Neural cell (in vitro differentiated cells): ENCODE data around the gene CRIP3.

ENCODE experiments used
- EP300 ChIP-seq: fragments of 450-650 bp; conservative IDR thresholded peaks from 2 replicates; pipeline ENCODE4 v1.6.1; 2014; ENCODE audit warnings: antibody characterized with exemption, mild to moderate bottlenecking, moderate library complexity; ENCODE audit not compliant: poor library complexity, severe bottlenecking
- EZH2 ChIP-seq: fragments of 200-600, 300-800 bp; shearing (Covaris generic), sonication (generic); IDR thresholded peaks from 2 replicates; pipeline ENCODE4 v1.6.1; 2014; ENCODE audit warnings: antibody characterized with exemption, low read length, borderline replicate concordance, mild to moderate bottlenecking; ENCODE audit not compliant: insufficient read depth, poor library complexity, severe bottlenecking
- MXI1 ChIP-seq: fragments of 450-650 bp; conservative IDR thresholded peaks from 2 replicates; pipeline ENCODE4 v1.6.1; 2014; ENCODE audit warnings: antibody characterized with exemption, mild to moderate bottlenecking; ENCODE audit not compliant: poor library complexity, severe bottlenecking
- POLR2AphosphoS5 ChIP-seq: IDR thresholded peaks from 2 replicates; pipeline ENCODE4 v1.6.1; 2012
- RAD21 ChIP-seq: fragments of 450-650 bp; conservative IDR thresholded peaks from 2 replicates; pipeline ENCODE4 v1.6.1; 2014; ENCODE audit warnings: antibody characterized with exemption, mild to moderate bottlenecking, moderate library complexity
- SMC3 ChIP-seq: fragments of 450-650 bp; conservative IDR thresholded peaks from 2 replicates; pipeline ENCODE4 v1.6.1; 2014; ENCODE audit warnings: antibody characterized with exemption, mild to moderate bottlenecking, moderate library complexity; ENCODE audit not compliant: poor library complexity
- TF ChIP-seq, protein P1 (sequence below): fragments of 450-650 bp; IDR thresholded peaks from 2 replicates; pipeline ENCODE4 v1.5.1; 2014; ENCODE audit warnings: antibody characterized with exemption, mild to moderate bottlenecking, moderate library complexity; ENCODE audit not compliant: poor library complexity, severe bottlenecking

DNA sequence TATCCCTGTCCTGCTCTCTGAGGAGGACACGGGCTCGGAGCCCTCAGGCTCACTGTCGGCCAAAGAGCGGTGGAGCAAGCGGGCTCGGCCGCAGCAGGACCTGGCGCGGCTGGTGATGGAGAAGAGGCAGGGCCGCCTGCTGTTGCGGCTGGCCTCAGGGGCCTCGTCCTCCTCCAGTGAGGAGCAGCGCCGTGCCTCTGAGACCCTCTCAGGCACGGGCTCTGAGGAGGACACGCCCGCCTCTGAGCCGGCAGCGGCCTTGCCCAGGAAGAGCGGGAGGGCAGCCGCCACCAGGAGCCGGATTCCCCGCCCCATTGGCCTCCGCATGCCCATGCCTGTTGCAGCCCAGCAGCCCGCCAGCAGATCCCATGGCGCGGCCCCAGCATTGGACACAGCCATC lies 24.7 kb downstream of the CRIP3 start:
- TF ChIP-seq, protein P1, sequence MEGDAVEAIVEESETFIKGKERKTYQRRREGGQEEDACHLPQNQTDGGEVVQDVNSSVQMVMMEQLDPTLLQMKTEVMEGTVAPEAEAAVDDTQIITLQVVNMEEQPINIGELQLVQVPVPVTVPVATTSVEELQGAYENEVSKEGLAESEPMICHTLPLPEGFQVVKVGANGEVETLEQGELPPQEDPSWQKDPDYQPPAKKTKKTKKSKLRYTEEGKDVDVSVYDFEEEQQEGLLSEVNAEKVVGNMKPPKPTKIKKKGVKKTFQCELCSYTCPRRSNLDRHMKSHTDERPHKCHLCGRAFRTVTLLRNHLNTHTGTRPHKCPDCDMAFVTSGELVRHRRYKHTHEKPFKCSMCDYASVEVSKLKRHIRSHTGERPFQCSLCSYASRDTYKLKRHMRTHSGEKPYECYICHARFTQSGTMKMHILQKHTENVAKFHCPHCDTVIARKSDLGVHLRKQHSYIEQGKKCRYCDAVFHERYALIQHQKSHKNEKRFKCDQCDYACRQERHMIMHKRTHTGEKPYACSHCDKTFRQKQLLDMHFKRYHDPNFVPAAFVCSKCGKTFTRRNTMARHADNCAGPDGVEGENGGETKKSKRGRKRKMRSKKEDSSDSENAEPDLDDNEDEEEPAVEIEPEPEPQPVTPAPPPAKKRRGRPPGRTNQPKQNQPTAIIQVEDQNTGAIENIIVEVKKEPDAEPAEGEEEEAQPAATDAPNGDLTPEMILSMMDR: no peak
- no peak for TF ChIP-seq POLR2AphosphoS5
- TF ChIP-seq MXI1: no peak
- no peak for TF ChIP-seq EZH2
- no peak for TF ChIP-seq EP300
- TF ChIP-seq SMC3: no peak
- no peak for TF ChIP-seq RAD21
